ENCODE results near the gene TEF.
"Not testable (repeated sequence)": the region's sequence is repeated elsewhere in the genome, so short reads cannot be mapped to it uniquely, and the experiment has no call there.

Gene TEF

DNA sequence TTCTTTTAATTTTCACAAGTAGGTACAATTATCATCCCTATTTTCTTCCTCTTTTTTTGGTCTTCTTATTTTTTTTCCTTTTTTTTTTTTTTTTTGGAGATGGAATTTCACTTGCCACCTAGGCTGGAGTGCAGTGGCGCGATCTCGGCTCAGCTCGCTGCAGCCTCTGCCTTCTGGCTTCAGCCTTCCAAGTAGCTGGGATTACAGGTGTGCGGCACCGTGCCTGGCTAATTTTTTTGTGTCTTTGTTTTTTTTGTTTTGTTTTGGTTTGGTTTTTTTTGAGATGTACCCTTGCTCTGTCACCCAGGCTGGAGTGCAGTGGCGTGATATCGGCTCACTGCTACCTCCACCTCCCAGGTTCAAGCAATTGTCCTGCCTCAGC lies 48.2 kb downstream of the TEF start:
- Histone ChIP-seq H2AFZ (ENCODE audit: low read depth, low read length) (no peak overlapping the region), H3K4me3 (ENCODE audit: low read length) (no peak overlapping the region), H3K9me3 (ENCODE audit: insufficient read depth, low read length) (no peaks in the 10 kb centered on the region), H3K27ac (ENCODE audit: low read length) (no peak overlapping the region), H3K4me2 (ENCODE audit: low read length) (no peak overlapping the region), H3K4me1 (ENCODE audit: low read length) (no peaks in the 10 kb centered on the region), H4K20me1 (ENCODE audit: insufficient read depth, low read length) (peaks cover 5% of the 10 kb centered on the region), H3K79me2 (ENCODE audit: low read length) (peaks cover 6% of the 10 kb centered on the region; the same call in 1 of the 2 replicates), H3K9ac (ENCODE audit: low read length) (no peak overlapping the region), H3K36me3 (replicated peaks; ENCODE audit: low read depth, low read length) (peaks cover 13% of the 10 kb centered on the region), H3K27me3 (ENCODE audit: low read depth, low read length) (no peaks in the 10 kb centered on the region)
- no peak for TF ChIP-seq EZH2phosphoT487 (IDR thresholded peaks at IDR 0.05; ENCODE audit: low read depth)
- TF ChIP-seq CTCF (IDR thresholded peaks at IDR 0.05; ENCODE audit: low read depth, low read length) = no peak

DNA sequence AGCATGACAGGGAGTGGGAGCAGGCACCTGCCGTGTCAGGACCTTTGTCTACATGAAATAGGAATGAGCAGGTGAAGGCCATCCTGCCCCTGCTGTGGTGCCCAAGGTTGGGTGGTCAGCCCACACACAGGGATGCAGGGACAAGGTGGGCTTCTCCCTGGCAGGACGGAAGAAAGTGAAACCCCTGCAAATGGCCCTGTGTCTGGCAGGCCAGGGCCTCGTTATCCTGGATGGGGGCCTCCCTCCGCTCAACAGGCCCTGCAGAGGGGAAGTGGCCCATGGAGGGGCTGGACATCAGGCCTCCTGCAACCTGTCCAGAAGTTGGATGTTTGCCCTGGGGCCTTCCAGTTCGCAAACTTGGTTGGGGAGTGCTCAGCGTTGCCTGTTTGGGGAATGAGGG lies 49.9 kb downstream of the TEF start:
- Histone ChIP-seq H3K4me2 (ENCODE audit: low read length) (no peak overlapping the region), H3K27me3 (ENCODE audit: low read depth, low read length) (no peaks in the 10 kb centered on the region), H4K20me1 (ENCODE audit: insufficient read depth, low read length) (peaks cover 19% of the 10 kb centered on the region), H3K36me3 (replicated peaks; ENCODE audit: low read depth, low read length) (peaks cover 30% of the 10 kb centered on the region), H3K9ac (ENCODE audit: low read length) (no peak overlapping the region), H3K9me3 (ENCODE audit: insufficient read depth, low read length) (no peaks in the 10 kb centered on the region), H3K27ac (ENCODE audit: low read length) (no peak overlapping the region), H3K4me3 (ENCODE audit: low read length) (no peak overlapping the region), H2AFZ (ENCODE audit: low read depth, low read length) (no peak overlapping the region), H3K79me2 (ENCODE audit: low read length) (peaks cover 22% of the 10 kb centered on the region), H3K4me1 (ENCODE audit: low read length) (no peaks in the 10 kb centered on the region)
- no peak for TF ChIP-seq EZH2phosphoT487 (IDR thresholded peaks at IDR 0.05; ENCODE audit: low read depth)
- TF ChIP-seq CTCF (IDR thresholded peaks at IDR 0.05; ENCODE audit: low read depth, low read length) = no peak

DNA sequence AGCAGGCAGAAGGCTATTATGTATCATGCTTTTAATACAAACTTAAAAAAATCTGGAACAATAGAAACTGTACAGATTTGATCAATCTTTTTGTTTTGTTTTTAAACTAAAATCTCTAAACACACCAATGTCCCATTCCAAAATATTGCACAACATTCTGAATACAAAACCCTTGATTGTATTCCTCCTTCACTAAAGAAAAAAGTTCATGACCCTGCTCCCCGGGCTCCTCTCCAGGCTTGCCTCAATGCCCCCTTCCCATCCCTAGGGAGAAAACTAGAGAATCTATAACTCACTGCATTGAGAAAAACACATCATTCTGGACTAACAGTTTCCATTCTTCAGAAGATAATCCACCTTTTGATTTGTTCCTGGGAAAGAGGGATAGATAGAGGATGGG lies 51.7 kb downstream of the TEF start:
- not testable (repeated sequence) for H2AFZ ChIP-seq (ENCODE audit: low read depth, low read length); H3K9ac ChIP-seq (ENCODE audit: low read length); H3K4me3 ChIP-seq (ENCODE audit: low read length); H3K27ac ChIP-seq (ENCODE audit: low read length); H3K27me3 ChIP-seq (ENCODE audit: low read depth, low read length); H3K4me2 ChIP-seq (ENCODE audit: low read length); H3K4me1 ChIP-seq (ENCODE audit: low read length); H3K9me3 ChIP-seq (ENCODE audit: insufficient read depth, low read length)
- Histone ChIP-seq H3K36me3 (replicated peaks; ENCODE audit: low read depth, low read length) (peaks cover 38% of the 10 kb centered on the region), H4K20me1 (ENCODE audit: insufficient read depth, low read length) (peaks cover 27% of the 10 kb centered on the region), H3K79me2 (ENCODE audit: low read length) (peaks cover 30% of the 10 kb centered on the region)

- Histone ChIP-seq H4K20me1 (ENCODE audit: insufficient read depth, low read length) (peaks cover 32% of the 10 kb centered on the region), H3K79me2 (ENCODE audit: low read length) (peaks cover 39% of the 10 kb centered on the region), H3K36me3 (replicated peaks; ENCODE audit: low read depth, low read length) (peaks cover 38% of the 10 kb centered on the region)
- H3K27me3 ChIP-seq (ENCODE audit: low read depth, low read length); H2AFZ ChIP-seq (ENCODE audit: low read depth, low read length); H3K4me2 ChIP-seq (ENCODE audit: low read length); H3K4me1 ChIP-seq (ENCODE audit: low read length); H3K9me3 ChIP-seq (ENCODE audit: insufficient read depth, low read length); H3K4me3 ChIP-seq (ENCODE audit: low read length); H3K9ac ChIP-seq (ENCODE audit: low read length); H3K27ac ChIP-seq (ENCODE audit: low read length): not testable (repeated sequence)
Measured at GRCh38 chr22:41434361-41435003, 52.7 kb downstream of the TEF start.

DNA sequence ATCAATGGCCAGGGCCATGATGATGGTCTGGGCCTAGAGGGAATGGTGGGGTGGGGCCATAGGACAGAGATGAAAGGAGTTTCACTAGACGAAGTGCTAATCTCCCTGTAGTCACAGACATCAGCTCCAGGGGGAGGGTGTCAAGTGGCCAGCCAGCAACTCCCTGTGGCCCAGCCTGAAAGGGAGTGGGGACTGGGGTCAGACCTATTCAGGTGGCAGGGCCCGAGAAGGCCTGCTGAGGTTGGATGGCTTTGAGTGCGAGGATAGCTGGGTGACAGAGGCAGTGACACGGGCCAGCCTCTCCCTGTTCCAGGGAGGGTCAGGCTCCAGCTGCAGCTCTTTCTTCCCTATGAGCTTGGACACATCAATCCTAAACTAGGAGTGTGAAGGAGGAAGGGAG lies 53.8 kb downstream of the TEF start:
- Histone ChIP-seq H4K20me1 (ENCODE audit: insufficient read depth, low read length) (peaks cover 32% of the 10 kb centered on the region), H3K27ac (ENCODE audit: low read length) (no peak overlapping the region), H3K4me1 (ENCODE audit: low read length) (no peaks in the 10 kb centered on the region), H3K27me3 (ENCODE audit: low read depth, low read length) (no peaks in the 10 kb centered on the region), H3K79me2 (ENCODE audit: low read length) (peaks cover 48% of the 10 kb centered on the region), H3K9ac (ENCODE audit: low read length) (no peak overlapping the region), H2AFZ (ENCODE audit: low read depth, low read length) (no peak overlapping the region), H3K4me2 (ENCODE audit: low read length) (no peak overlapping the region), H3K4me3 (ENCODE audit: low read length) (no peak overlapping the region), H3K9me3 (ENCODE audit: insufficient read depth, low read length) (no peaks in the 10 kb centered on the region), H3K36me3 (replicated peaks; ENCODE audit: low read depth, low read length) (peaks cover 42% of the 10 kb centered on the region)
- TF ChIP-seq EZH2phosphoT487 (IDR thresholded peaks at IDR 0.05; ENCODE audit: low read depth) = no peak
- TF ChIP-seq CTCF (IDR thresholded peaks at IDR 0.05; ENCODE audit: low read depth, low read length) = no peak

All from OCI-LY3 (cell line).